CD4-positive, alpha-beta T cell treated with Interleukin-1 beta for 1 hour (primary cell): ENCODE data around the gene NOTCH1.
A peak's percentile ranks its signal among the peaks of the same experiment; 100 is the strongest.
"Not testable (repeated sequence)": the region's sequence is repeated elsewhere in the genome, so short reads cannot be mapped to it uniquely, and the experiment has no call there.

Experiments used
- DNase-seq, 2 donors: peaks; one replicate each; pipeline ENCODE4 v3.0.0-alpha.2; 2020 to 2022

Gene NOTCH1

GRCh38 chr9:136564379-136564988 lies 18.6 kb upstream of the NOTCH1 start:
- DNase-seq = peak in 1 of 2 donors; percentile 74

GRCh38 chr9:136563646-136564325 lies 17.9 kb upstream of the NOTCH1 start:
- DNase-seq = no peak

- no peak for DNase-seq
Observed at GRCh38 chr9:136562746-136563495, 17.1 kb upstream of the NOTCH1 start.

GRCh38 chr9:136561779-136562178 lies 15.9 kb upstream of the NOTCH1 start:
- DNase-seq = no peak

GRCh38 chr9:136560586-136560985 lies 14.7 kb upstream of the NOTCH1 start:
- DNase-seq = no peak

- DNase-seq = not testable (repeated sequence)
Observed at GRCh38 chr9:136559371-136559770, 13.5 kb upstream of the NOTCH1 start.

- DNase-seq = not testable (repeated sequence)
Observed at GRCh38 chr9:136558846-136559245, 13.0 kb upstream of the NOTCH1 start.

- no peak for DNase-seq
Observed at GRCh38 chr9:136558373-136558772, 12.5 kb upstream of the NOTCH1 start.

GRCh38 chr9:136557036-136557435 lies 11.2 kb upstream of the NOTCH1 start:
- DNase-seq = no peak

GRCh38 chr9:136556166-136556565 lies 10.3 kb upstream of the NOTCH1 start:
- DNase-seq = no peak

- DNase-seq = no peak
Observed at GRCh38 chr9:136554870-136555269, 9.0 kb upstream of the NOTCH1 start.

GRCh38 chr9:136553581-136553980 lies 7.7 kb upstream of the NOTCH1 start:
- no peak for DNase-seq

GRCh38 chr9:136552117-136552703 lies 6.4 kb upstream of the NOTCH1 start:
- no peak for DNase-seq

GRCh38 chr9:136551401-136552116 lies 5.7 kb upstream of the NOTCH1 start:
- DNase-seq = no peak

GRCh38 chr9:136550439-136551289 lies 4.8 kb upstream of the NOTCH1 start:
- DNase-seq = no peak

- no peak for DNase-seq
Observed at GRCh38 chr9:136549010-136549980, 3.4 kb upstream of the NOTCH1 start.

- no peak for DNase-seq
Observed at GRCh38 chr9:136547508-136548215, 1.8 kb upstream of the NOTCH1 start.

- DNase-seq = peak; percentile 50 to 55
Observed at GRCh38 chr9:136546697-136547501, 1.1 kb upstream of the NOTCH1 start.

- DNase-seq = no peak
Observed at GRCh38 chr9:136545692-136545964, 220 bp downstream of the NOTCH1 start.
